Activated naive CD8-positive, alpha-beta T cell treated with anti-CD3 and anti-CD28 coated beads, Interleukin-2, amount 50 U/mL, for 24 hours (primary cell): ENCODE results near the gene SETDB1.

Source experiments
- ATAC-seq: fragments of 150-1000 bp; cut with Tn5 transposase; one replicate; pipeline ENCODE4 v1.10.0; 2021
- DNase-seq: peaks from one replicate; pipeline ENCODE4 v3.0.0; 2021
- H3K27ac Mint-ChIP-seq: one replicate; pipeline ENCODE4 v1.8.0; 2021; ENCODE audit warnings: mild to moderate bottlenecking, mixed read lengths
- H3K27me3 Mint-ChIP-seq: one replicate; pipeline ENCODE4 v1.8.0; 2021; ENCODE audit warnings: mixed read lengths
- H3K36me3 Mint-ChIP-seq: one replicate; pipeline ENCODE4 v1.8.0; 2021; ENCODE audit warnings: low read depth, mixed read lengths
- H3K4me1 Mint-ChIP-seq: one replicate; pipeline ENCODE4 v1.8.0; 2021; ENCODE audit warnings: mixed read lengths
- H3K4me3 Mint-ChIP-seq: one replicate; pipeline ENCODE4 v1.8.0; 2021; ENCODE audit warnings: mild to moderate bottlenecking, moderate library complexity, mixed read lengths
- H3K9me3 Mint-ChIP-seq: one replicate; pipeline ENCODE4 v1.8.0; 2021; ENCODE audit warnings: mixed read lengths

Gene SETDB1

GRCh38 chr1:150974580-150975478 is 48.7 kb downstream of the SETDB1 start, which contains the start of gene CERS2:
CERS2 (minus strand) TSS chr1:150974835; CDS start chr1:150969090, 5,745 bp downstream.
- ATAC-seq (peak; percentile 34), DNase-seq (peak; percentile 72)
- Mint-ChIP-seq H3K4me1 (peaks cover 78% of the 10 kb centered on the region), H3K27ac (peak within 1 kb of the TSS; percentile 90), H3K4me3 (peak within 1 kb of the TSS; percentile 90), H3K27me3 (no peaks in the 10 kb centered on the region), H3K9me3 (no peaks in the 10 kb centered on the region), H3K36me3 (peaks cover 15% of the 10 kb centered on the region)

- Mint-ChIP-seq H3K4me3 (peak overlapping the region; percentile 79), H3K4me1 (peaks cover 65% of the 10 kb centered on the region), H3K9me3 (no peaks in the 10 kb centered on the region), H3K27me3 (no peaks in the 10 kb centered on the region), H3K36me3 (peaks cover 13% of the 10 kb centered on the region), H3K27ac (peak overlapping the region; percentile 90)
- DNase-seq (no peak), ATAC-seq (no peak)
Observed at GRCh38 chr1:150976401-150976821, 50.2 kb downstream of the SETDB1 start.

- ATAC-seq (peak; percentile 61), DNase-seq (peak; percentile 86)
- Mint-ChIP-seq H3K9me3 (no peaks in the 10 kb centered on the region), H3K27me3 (no peaks in the 10 kb centered on the region), H3K4me3 (peak overlapping the region; percentile 79), H3K36me3 (peaks cover 13% of the 10 kb centered on the region), H3K4me1 (peaks cover 58% of the 10 kb centered on the region), H3K27ac (peak overlapping the region; percentile 90)
Observed at GRCh38 chr1:150976879-150977694, 50.9 kb downstream of the SETDB1 start.

GRCh38 chr1:150979092-150980056 is 53.2 kb downstream of the SETDB1 start:
- ATAC-seq = peak; percentile 61
- H3K27ac Mint-ChIP-seq = peak overlapping the region; percentile 62
- H3K27me3 Mint-ChIP-seq = no peaks in the 10 kb centered on the region

GRCh38 chr1:150981177-150981804 is 55.1 kb downstream of the SETDB1 start:
- Mint-ChIP-seq H3K4me3 (no peak overlapping the region), H3K27ac (no peak overlapping the region), H3K4me1 (peaks cover 33% of the 10 kb centered on the region), H3K27me3 (peaks cover 1% of the 10 kb centered on the region), H3K9me3 (no peaks in the 10 kb centered on the region), H3K36me3 (no peaks in the 10 kb centered on the region)
- ATAC-seq (no peak), DNase-seq (no peak)

More at GRCh38 chr1:150979092-150980056, 53.2 kb downstream of the SETDB1 start:
- peak; percentile 89 for DNase-seq
- H3K4me1 Mint-ChIP-seq = peaks cover 43% of the 10 kb centered on the region
- H3K4me3 Mint-ChIP-seq = peak overlapping the region; percentile 45
- H3K9me3 Mint-ChIP-seq = no peaks in the 10 kb centered on the region
- H3K36me3 Mint-ChIP-seq = no peaks in the 10 kb centered on the region

- no peak within 1 kb of the TSS for H3K4me3 Mint-ChIP-seq
- no peaks in the 10 kb centered on the region for H3K36me3 Mint-ChIP-seq
- no peaks in the 10 kb centered on the region for H3K9me3 Mint-ChIP-seq
- H3K27ac Mint-ChIP-seq = no peak within 1 kb of the TSS
- H3K27me3 Mint-ChIP-seq = peaks cover 1% of the 10 kb centered on the region
- ATAC-seq = peak; percentile 22
- H3K4me1 Mint-ChIP-seq = peaks cover 25% of the 10 kb centered on the region
- DNase-seq = no peak
Observed at GRCh38 chr1:150981805-150982712, 55.9 kb downstream of the SETDB1 start, which contains the start of gene ANXA9. ANXA9 (plus strand) TSS chr1:150982292; CDS start chr1:150983106, 814 bp downstream.

GRCh38 chr1:150985179-150985825 is 59.1 kb downstream of the SETDB1 start:
- Mint-ChIP-seq H3K36me3 (no peaks in the 10 kb centered on the region), H3K27ac (no peak overlapping the region), H3K4me3 (no peak overlapping the region), H3K9me3 (no peaks in the 10 kb centered on the region), H3K27me3 (peaks cover 1% of the 10 kb centered on the region), H3K4me1 (no peaks in the 10 kb centered on the region)
- DNase-seq (no peak), ATAC-seq (no peak)

GRCh38 chr1:150987924-150988323 is 61.8 kb downstream of the SETDB1 start:
- no peak for DNase-seq
- H3K27ac Mint-ChIP-seq = no peak overlapping the region

GRCh38 chr1:150992626-150993025 is 66.5 kb downstream of the SETDB1 start:
- DNase-seq (no peak), ATAC-seq (no peak)
- Mint-ChIP-seq H3K36me3 (no peaks in the 10 kb centered on the region), H3K27ac (no peak overlapping the region), H3K27me3 (no peaks in the 10 kb centered on the region), H3K9me3 (no peaks in the 10 kb centered on the region), H3K4me1 (no peaks in the 10 kb centered on the region), H3K4me3 (no peak overlapping the region)

More at GRCh38 chr1:150987924-150988323, 61.8 kb downstream of the SETDB1 start:
- Mint-ChIP-seq H3K27me3 (peaks cover 1% of the 10 kb centered on the region), H3K36me3 (no peaks in the 10 kb centered on the region), H3K9me3 (no peaks in the 10 kb centered on the region), H3K4me3 (no peak overlapping the region), H3K4me1 (no peaks in the 10 kb centered on the region)
- no peak for ATAC-seq

- no peak for DNase-seq
- Mint-ChIP-seq H3K27ac (no peak overlapping the region), H3K4me3 (no peak overlapping the region), H3K27me3 (no peaks in the 10 kb centered on the region), H3K4me1 (peaks cover 6% of the 10 kb centered on the region), H3K36me3 (no peaks in the 10 kb centered on the region), H3K9me3 (no peaks in the 10 kb centered on the region)
- ATAC-seq = no peak
Observed at GRCh38 chr1:150994248-150994647, 68.1 kb downstream of the SETDB1 start.

GRCh38 chr1:150995460-150995859 is 69.3 kb downstream of the SETDB1 start:
- DNase-seq = no peak
- peaks cover 15% of the 10 kb centered on the region for H3K4me1 Mint-ChIP-seq
- no peak for ATAC-seq
- no peaks in the 10 kb centered on the region for H3K27me3 Mint-ChIP-seq
- no peaks in the 10 kb centered on the region for H3K9me3 Mint-ChIP-seq
- H3K27ac Mint-ChIP-seq = no peak overlapping the region
- no peak overlapping the region for H3K4me3 Mint-ChIP-seq
- peaks cover 3% of the 10 kb centered on the region for H3K36me3 Mint-ChIP-seq

GRCh38 chr1:150995896-150996295 is 69.7 kb downstream of the SETDB1 start:
- no peaks in the 10 kb centered on the region for H3K9me3 Mint-ChIP-seq
- H3K4me1 Mint-ChIP-seq = peaks cover 17% of the 10 kb centered on the region
- peaks cover 6% of the 10 kb centered on the region for H3K36me3 Mint-ChIP-seq
- no peaks in the 10 kb centered on the region for H3K27me3 Mint-ChIP-seq
- ATAC-seq (no peak), DNase-seq (no peak)
- H3K4me3 Mint-ChIP-seq = no peak overlapping the region
- no peak overlapping the region for H3K27ac Mint-ChIP-seq
